Measurements from ENCODE around the gene GPX1. TPM values are rescaled to one million over a fixed set of nuclear protein-coding genes. Genes with fewer than 3 reads are reported as not detected.

Gene GPX1
- total and polyA plus RNA-seq, 2 of the 8 experiments (the other 6 are each of a cell fraction or from before 2014, with no cell fraction given) = 250 to 757 TPM

DNA sequence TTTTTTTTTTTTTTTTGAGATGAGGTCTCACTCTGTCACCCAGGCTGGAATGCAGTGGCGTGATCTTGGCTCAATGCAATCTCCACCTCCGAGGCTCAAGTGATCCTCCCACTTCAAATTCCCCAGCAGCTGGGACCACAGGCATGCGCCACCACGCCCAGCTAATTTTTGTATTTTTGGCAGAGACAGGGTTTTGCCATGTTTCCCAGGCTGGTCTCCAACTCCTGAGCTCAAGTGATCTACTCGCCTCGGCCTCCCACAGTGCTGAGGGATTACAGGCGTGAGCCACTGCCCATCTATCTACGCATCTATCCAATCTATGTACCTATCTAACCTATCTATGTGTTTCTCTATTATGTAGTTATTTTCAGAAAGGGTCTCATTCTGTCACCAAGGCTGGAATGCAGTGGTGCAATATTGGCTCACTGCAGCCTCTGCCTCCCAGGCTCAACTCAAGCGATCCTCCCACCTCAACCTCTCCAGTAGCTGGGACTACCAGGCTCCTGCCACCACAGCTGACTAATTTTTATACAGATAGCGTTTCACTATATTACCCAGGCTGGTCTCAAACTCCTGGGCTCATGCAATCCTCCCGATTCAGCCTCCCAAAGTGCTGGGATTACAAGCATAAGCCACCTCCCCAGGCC, 20.2 kb upstream of the GPX1 start (continued):
- TF ChIP-seq, protein P1, sequence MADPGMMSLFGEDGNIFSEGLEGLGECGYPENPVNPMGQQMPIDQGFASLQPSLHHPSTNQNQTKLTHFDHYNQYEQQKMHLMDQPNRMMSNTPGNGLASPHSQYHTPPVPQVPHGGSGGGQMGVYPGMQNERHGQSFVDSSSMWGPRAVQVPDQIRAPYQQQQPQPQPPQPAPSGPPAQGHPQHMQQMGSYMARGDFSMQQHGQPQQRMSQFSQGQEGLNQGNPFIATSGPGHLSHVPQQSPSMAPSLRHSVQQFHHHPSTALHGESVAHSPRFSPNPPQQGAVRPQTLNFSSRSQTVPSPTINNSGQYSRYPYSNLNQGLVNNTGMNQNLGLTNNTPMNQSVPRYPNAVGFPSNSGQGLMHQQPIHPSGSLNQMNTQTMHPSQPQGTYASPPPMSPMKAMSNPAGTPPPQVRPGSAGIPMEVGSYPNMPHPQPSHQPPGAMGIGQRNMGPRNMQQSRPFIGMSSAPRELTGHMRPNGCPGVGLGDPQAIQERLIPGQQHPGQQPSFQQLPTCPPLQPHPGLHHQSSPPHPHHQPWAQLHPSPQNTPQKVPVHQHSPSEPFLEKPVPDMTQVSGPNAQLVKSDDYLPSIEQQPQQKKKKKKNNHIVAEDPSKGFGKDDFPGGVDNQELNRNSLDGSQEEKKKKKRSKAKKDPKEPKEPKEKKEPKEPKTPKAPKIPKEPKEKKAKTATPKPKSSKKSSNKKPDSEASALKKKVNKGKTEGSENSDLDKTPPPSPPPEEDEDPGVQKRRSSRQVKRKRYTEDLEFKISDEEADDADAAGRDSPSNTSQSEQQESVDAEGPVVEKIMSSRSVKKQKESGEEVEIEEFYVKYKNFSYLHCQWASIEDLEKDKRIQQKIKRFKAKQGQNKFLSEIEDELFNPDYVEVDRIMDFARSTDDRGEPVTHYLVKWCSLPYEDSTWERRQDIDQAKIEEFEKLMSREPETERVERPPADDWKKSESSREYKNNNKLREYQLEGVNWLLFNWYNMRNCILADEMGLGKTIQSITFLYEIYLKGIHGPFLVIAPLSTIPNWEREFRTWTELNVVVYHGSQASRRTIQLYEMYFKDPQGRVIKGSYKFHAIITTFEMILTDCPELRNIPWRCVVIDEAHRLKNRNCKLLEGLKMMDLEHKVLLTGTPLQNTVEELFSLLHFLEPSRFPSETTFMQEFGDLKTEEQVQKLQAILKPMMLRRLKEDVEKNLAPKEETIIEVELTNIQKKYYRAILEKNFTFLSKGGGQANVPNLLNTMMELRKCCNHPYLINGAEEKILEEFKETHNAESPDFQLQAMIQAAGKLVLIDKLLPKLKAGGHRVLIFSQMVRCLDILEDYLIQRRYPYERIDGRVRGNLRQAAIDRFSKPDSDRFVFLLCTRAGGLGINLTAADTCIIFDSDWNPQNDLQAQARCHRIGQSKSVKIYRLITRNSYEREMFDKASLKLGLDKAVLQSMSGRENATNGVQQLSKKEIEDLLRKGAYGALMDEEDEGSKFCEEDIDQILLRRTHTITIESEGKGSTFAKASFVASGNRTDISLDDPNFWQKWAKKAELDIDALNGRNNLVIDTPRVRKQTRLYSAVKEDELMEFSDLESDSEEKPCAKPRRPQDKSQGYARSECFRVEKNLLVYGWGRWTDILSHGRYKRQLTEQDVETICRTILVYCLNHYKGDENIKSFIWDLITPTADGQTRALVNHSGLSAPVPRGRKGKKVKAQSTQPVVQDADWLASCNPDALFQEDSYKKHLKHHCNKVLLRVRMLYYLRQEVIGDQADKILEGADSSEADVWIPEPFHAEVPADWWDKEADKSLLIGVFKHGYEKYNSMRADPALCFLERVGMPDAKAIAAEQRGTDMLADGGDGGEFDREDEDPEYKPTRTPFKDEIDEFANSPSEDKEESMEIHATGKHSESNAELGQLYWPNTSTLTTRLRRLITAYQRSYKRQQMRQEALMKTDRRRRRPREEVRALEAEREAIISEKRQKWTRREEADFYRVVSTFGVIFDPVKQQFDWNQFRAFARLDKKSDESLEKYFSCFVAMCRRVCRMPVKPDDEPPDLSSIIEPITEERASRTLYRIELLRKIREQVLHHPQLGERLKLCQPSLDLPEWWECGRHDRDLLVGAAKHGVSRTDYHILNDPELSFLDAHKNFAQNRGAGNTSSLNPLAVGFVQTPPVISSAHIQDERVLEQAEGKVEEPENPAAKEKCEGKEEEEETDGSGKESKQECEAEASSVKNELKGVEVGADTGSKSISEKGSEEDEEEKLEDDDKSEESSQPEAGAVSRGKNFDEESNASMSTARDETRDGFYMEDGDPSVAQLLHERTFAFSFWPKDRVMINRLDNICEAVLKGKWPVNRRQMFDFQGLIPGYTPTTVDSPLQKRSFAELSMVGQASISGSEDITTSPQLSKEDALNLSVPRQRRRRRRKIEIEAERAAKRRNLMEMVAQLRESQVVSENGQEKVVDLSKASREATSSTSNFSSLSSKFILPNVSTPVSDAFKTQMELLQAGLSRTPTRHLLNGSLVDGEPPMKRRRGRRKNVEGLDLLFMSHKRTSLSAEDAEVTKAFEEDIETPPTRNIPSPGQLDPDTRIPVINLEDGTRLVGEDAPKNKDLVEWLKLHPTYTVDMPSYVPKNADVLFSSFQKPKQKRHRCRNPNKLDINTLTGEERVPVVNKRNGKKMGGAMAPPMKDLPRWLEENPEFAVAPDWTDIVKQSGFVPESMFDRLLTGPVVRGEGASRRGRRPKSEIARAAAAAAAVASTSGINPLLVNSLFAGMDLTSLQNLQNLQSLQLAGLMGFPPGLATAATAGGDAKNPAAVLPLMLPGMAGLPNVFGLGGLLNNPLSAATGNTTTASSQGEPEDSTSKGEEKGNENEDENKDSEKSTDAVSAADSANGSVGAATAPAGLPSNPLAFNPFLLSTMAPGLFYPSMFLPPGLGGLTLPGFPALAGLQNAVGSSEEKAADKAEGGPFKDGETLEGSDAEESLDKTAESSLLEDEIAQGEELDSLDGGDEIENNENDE (IDR thresholded peaks at IDR 0.05; ENCODE audit: insufficient replicate concordance, low read length) = no peak
- TF ChIP-seq SAP30 (IDR thresholded peaks at IDR 0.05; ENCODE audit: insufficient read depth, insufficient replicate concordance, low read length) (no peak), POLR2A (IDR thresholded peaks at IDR 0.05; ENCODE audit: control extremely low read depth in 1 of 2, low read depth in 2 of 2, low read length in 2 of 2) (no peak), ASH2L (IDR thresholded peaks at IDR 0.05; ENCODE audit: low read length) (no peak), EGR1 (IDR thresholded peaks at IDR 0.05; ENCODE audit: borderline replicate concordance, low read depth, low read length) (no peak), TAF7 (optimal IDR thresholded peaks at IDR 0.05; ENCODE audit: borderline replicate concordance, low read depth, low read length) (no peak), NANOG (IDR thresholded peaks at IDR 0.05; ENCODE audit: insufficient read depth, low read depth, low read length, poor library complexity, severe bottlenecking) (no peak), BCL11A (IDR thresholded peaks at IDR 0.05; ENCODE audit: low read depth in 2 of 2, low read length in 2 of 2) (no peak)
